IMR-90 (cell line): ENCODE results near the gene PLCG1. TPM values are rescaled to one million over a fixed set of nuclear protein-coding genes. Genes with fewer than 3 reads are reported as not detected.

ENCODE experiments used
- CEBPB ChIP-seq: IDR thresholded peaks from 2 replicates; pipeline ENCODE4 v1.6.1; 2012; ENCODE audit warnings: low read depth, low read length, improper control_type of control experiment
- MXI1 ChIP-seq: IDR thresholded peaks from 2 replicates; pipeline ENCODE4 v1.6.1; 2012; ENCODE audit warnings: low read depth, mild to moderate bottlenecking, low read length, moderate library complexity, borderline replicate concordance
- NFE2L2 ChIP-seq: fragments of 150-350 bp; IDR thresholded peaks from 2 replicates; pipeline ENCODE4 v1.6.1; 2016; ENCODE audit warnings: low read depth, mild to moderate bottlenecking, low read length
- POLR2A ChIP-seq: IDR thresholded peaks from 2 replicates; pipeline ENCODE4 v1.6.1; 2012; ENCODE audit warnings: mild to moderate bottlenecking, low read depth, low read length
- polyA plus RNA-seq, 3 experiments: library from polyadenylated mRNA; depleted of rRNA; stranded (reverse); fragments of >200 nt; gene quantifications; 2 replicates each; pipeline ENCODE4 v1.2.3, GENCODE V29; 2012; ENCODE audit warnings: low replicate concordance in 1 of 3
- total RNA-seq: library from RNA; depleted of rRNA; stranded (reverse); fragments of >200 nt; gene quantifications from 2 replicates; pipeline ENCODE4 v1.2.3, GENCODE V29; 2012
- TF ChIP-seq, protein P1 (sequence below): conservative IDR thresholded peaks from 2 replicates; pipeline ENCODE4 v1.5.1; 2012; ENCODE audit warnings: mild to moderate bottlenecking, low read depth, low read length, improper control_type of control experiment

Gene PLCG1
- total and polyA plus RNA-seq, 2 of the 4 experiments (the other 2 are of a cell fraction), result 59.1 to 69.1 TPM

DNA sequence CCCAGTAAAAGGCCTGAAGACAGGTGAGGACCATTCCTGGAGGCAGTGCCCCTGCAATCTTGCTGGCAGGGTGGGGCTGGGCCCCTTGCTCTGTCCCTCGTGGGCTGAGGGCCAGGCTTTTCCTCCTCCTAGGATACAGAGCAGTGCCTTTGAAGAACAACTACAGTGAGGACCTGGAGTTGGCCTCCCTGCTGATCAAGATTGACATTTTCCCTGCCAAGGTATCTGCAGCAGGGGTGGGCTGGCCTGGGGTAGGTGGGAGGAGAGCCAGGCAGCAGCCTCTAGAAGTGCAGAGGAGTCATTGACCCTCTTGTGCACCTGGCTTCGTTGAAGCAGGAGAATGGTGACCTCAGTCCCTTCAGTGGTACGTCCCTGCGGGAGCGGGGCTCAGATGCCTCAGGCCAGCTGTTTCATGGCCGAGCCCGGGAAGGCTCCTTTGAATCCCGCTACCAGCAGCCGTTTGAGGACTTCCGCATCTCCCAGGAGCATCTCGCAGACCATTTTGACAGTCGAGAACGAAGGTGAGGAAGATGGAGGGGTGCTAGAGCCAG lies 36.5 kb downstream of the PLCG1 start (continued):
- TF ChIP-seq, protein P1, sequence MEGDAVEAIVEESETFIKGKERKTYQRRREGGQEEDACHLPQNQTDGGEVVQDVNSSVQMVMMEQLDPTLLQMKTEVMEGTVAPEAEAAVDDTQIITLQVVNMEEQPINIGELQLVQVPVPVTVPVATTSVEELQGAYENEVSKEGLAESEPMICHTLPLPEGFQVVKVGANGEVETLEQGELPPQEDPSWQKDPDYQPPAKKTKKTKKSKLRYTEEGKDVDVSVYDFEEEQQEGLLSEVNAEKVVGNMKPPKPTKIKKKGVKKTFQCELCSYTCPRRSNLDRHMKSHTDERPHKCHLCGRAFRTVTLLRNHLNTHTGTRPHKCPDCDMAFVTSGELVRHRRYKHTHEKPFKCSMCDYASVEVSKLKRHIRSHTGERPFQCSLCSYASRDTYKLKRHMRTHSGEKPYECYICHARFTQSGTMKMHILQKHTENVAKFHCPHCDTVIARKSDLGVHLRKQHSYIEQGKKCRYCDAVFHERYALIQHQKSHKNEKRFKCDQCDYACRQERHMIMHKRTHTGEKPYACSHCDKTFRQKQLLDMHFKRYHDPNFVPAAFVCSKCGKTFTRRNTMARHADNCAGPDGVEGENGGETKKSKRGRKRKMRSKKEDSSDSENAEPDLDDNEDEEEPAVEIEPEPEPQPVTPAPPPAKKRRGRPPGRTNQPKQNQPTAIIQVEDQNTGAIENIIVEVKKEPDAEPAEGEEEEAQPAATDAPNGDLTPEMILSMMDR, result no peak
- TF ChIP-seq POLR2A, result no peak
- TF ChIP-seq CEBPB, result no peak
- no peak for TF ChIP-seq MXI1
- no peak for TF ChIP-seq NFE2L2
